Fibroblast of mammary gland (primary cell): Measurements from ENCODE around the gene CTSZ.
"Not testable (repeated sequence)": the region's sequence is repeated elsewhere in the genome, so short reads cannot be mapped to it uniquely, and the experiment has no call there.

Source experiments
- DNase-seq: peaks from one replicate; pipeline ENCODE4 v3.0.0-alpha.2; 2010; ENCODE audit warnings: low read depth
- H3K4me3 ChIP-seq: 2 replicates; pipeline ENCODE4 v1.5.1; 2011; ENCODE audit warnings: low read depth, mild to moderate bottlenecking, low read length, moderate library complexity; ENCODE audit not compliant: control insufficient read depth
- TF ChIP-seq, protein P1 (sequence below): conservative IDR thresholded peaks from 2 replicates; pipeline ENCODE4 v1.5.1; 2011; ENCODE audit warnings: low read depth, low read length, inconsistent platforms; ENCODE audit not compliant: control insufficient read depth, insufficient read depth

The CTSZ gene

DNA sequence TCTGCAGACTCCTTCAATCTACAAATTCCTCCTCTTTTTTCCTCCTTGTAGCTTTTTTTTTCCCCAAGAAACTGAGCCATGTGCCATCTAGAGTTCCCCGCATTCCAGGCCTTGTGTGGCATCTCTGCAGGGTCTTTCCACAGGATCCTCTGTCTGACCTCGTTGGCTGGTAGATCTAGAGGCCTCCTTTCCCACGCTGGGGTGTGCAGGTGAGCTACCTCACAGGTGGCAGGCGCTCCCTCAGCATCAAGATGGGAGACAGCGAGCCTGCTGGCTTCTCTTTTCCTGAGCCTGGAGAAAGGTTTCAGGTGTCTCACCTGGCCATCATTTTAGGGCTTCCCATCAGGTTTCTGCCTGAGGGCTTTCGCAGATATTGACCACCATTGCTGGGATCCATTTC, 35.6 kb downstream of the CTSZ start:
- no peak for DNase-seq
- H3K4me3 ChIP-seq: no peak overlapping the region
- TF ChIP-seq, protein P1, sequence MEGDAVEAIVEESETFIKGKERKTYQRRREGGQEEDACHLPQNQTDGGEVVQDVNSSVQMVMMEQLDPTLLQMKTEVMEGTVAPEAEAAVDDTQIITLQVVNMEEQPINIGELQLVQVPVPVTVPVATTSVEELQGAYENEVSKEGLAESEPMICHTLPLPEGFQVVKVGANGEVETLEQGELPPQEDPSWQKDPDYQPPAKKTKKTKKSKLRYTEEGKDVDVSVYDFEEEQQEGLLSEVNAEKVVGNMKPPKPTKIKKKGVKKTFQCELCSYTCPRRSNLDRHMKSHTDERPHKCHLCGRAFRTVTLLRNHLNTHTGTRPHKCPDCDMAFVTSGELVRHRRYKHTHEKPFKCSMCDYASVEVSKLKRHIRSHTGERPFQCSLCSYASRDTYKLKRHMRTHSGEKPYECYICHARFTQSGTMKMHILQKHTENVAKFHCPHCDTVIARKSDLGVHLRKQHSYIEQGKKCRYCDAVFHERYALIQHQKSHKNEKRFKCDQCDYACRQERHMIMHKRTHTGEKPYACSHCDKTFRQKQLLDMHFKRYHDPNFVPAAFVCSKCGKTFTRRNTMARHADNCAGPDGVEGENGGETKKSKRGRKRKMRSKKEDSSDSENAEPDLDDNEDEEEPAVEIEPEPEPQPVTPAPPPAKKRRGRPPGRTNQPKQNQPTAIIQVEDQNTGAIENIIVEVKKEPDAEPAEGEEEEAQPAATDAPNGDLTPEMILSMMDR: no peak

DNA sequence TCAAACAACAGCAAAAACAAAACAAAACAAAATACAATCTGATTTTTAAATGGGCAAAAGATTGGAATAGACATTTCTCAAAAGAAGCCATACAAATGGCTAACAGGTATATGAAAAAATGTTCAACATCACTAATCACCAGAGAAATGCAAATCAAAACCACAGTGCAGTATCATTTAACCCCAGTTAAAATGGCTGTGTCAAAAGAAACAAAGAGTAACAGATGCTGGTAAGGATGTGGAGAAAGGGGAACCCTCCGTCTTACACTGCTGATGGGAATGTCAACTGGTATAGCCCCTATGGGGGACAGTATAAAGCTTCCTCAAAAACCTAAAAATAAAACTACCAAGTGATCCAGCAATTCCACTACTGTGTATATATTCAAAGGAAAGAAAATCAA, 36.9 kb downstream of the CTSZ start:
- no peak for DNase-seq
- TF ChIP-seq, protein P1: no peak
- no peak overlapping the region for H3K4me3 ChIP-seq

DNA sequence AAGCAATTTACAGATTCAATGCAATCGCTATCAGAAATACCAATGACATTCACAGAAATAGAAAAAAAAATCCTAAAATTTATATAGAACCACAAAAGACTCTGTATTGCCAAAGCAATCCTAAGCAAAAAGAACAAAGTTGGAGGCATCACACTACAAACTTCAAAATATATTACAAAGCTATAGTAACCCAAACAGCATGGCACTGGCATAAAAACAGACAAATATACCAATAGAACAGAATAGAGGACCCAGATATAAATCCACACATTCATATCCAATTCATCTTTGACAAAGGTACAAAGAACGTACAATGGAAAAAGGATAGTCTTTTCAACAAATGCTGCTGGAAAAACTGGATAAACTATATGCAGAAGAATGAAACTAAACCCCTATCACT, 37.6 kb downstream of the CTSZ start:
- DNase-seq: no peak
- TF ChIP-seq, protein P1: no peak
- no peak overlapping the region for H3K4me3 ChIP-seq

DNA sequence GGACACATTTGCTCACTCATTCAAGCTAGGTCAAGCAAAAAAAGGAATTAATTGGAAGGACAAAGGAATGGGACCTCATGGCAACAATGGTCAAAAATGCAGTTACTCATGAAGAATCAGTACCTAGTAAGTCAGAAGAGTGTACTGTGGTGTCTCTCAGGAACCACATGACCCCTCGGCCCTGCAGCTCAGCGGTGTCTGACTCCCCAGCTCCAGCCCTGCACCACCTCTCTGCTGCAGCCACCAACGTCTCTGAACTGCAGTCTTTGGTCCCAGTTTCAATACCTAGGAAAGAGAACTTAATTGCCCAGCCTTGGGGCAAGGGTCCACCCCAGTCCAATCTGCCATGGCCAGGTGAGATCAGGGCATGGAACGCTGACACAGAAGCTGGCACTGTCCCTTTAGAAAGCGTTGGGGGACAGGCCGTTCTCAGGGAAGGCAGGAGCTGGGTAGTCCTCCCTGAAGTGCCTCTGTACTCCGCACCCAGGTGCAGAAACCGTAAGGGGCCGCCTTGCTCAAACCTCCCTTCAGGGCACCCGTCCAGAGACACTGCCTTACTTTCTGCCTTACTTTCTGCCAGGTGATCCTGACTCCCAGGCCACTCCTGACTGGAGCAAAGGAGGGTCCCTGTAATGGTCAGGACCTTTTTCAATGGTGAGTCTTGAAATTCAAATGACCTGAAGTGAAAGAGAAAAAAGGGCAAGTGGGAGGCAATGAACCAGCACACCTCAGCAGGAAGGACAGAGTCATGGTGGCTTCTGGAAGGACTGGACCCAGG, 39.2 kb downstream of the CTSZ start:
- no peak for DNase-seq
- TF ChIP-seq, protein P1: no peak
- H3K4me3 ChIP-seq: no peak overlapping the region

DNA sequence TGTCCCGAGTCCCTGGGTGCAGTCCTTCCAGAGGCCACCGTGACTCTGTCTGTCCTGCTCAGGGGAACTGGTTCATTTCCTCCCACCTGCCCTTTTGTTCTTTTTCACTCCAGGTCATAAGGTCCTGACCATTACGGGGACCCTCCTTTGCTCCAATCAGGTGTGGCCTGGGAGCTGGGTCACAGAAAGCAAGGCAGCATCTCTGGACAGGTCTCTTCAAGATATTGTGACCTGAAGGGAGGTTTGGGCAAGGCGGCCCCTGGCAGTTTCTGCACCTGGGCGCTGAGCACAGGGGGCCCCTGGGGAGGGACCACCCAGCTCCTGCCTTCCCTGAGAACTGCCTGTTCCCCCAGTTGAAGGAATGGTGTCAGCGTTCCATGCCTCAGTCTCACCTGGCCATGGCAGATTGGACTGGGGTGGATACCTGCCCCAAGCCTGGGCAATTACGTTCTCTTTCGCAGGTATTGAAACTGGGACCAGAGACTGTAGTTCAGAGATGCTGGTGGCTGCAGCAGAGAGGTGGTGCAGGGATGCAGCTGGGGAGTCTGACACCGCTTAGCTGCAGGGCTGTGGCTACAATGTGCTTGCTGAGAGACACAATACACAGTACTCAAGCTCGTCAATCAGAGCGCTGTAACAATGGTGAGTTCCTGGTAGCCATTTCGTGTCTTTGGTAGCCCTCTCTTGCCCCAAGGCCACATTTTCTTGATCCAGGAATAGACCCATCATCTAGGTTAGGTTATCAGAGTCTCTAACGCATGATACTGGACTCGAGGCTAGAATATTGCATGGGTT, 41.6 kb downstream of the CTSZ start:
- DNase-seq: no peak
- TF ChIP-seq, protein P1: no peak
- H3K4me3 ChIP-seq: no peak overlapping the region

DNA sequence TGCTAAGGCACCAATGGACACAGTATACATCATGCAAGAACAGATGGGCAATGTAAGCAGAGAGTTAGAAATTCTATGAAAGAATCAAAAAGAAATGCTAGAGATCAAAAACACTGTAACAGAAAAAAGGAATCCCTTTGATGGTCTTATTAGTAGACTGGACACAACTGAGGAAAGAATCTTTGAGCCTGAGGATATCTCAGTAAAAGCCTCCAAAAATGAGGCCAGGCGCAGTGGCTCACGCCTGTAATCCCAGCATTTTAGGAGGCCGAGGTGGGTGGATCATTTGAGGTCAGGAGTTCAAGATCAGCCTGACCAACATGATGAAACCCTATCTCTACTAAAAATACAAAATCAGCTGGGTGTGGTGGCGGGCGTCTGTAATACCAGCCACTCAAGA, 43.1 kb downstream of the CTSZ start:
- not testable (repeated sequence) for DNase-seq, H3K4me3 ChIP-seq

DNA sequence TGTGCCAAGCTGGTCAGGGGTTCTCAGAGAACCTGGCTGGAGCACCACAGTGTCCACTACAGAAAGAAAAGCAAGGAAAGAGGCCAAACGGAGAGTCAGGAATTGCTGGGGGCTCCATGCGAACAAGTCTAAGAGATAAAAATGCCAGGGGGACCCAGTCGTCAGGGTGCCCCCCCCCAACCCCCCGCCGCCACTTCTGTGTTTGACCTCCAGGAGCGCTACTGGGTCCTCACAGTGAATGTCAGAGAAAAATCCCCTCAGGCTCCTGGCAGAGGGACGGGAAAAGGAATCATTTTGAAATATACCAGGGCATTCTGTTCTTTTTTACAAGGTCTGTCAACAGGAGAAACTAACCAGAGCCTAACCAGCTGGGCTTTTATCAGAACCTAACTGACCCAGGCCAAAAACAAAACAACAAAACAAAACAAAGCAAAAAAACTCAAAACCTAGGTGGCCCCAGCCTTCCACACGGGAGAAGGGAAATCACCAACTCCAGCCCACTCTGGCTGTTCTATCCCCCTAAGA, 43.9 kb downstream of the CTSZ start:
- no peak overlapping the region for H3K4me3 ChIP-seq
- no peak for DNase-seq
- TF ChIP-seq, protein P1: no peak
